Adrenal gland (tissue), 12 donors: ENCODE measurements around the gene AKR7A3. TPM values are rescaled to one million over a fixed set of nuclear protein-coding genes. Genes with fewer than 3 reads are reported as not detected.

Source experiments
- DNase-seq, 7 donors: peaks; one replicate each; pipeline ENCODE4 v3.0.0-alpha.2; 2019 to 2020
- H3K27ac ChIP-seq, 5 donors: fragments of 200-600 bp; sonication (generic) in 4 of 5; 1 replicate in 3 of 5; 2 replicates in 2 of 5; pipeline versions ENCODE4 v1.5.1 to v1.8.0; 2016 to 2020; ENCODE audit warnings: mild to moderate bottlenecking in 1 of 5
- H3K27me3 ChIP-seq: fragments of 200-600 bp; 2 replicates; pipeline ENCODE4 v1.8.0; 2021
- H3K36me3 ChIP-seq, 2 donors: fragments of 200-600 bp; replicated peaks in 1 of 2; 1 replicate in 1 of 2; 2 replicates in 1 of 2; pipeline versions ENCODE4 v1.5.1 to v1.8.0; 2018 to 2022
- H3K4me1 ChIP-seq, 2 donors: fragments of 200-600 bp; replicated peaks in 1 of 2; 1 replicate in 1 of 2; 2 replicates in 1 of 2; pipeline versions ENCODE4 v1.5.1 to v1.8.0; 2018 to 2021
- H3K4me3 ChIP-seq, 4 donors: fragments of 200-600 bp; sonication (generic) in 3 of 4; one replicate each; pipeline ENCODE4 v1.5.1; 2016 to 2018
- H3K9me3 ChIP-seq, 3 donors: fragments of 200-600 bp; sonication (generic) in 1 of 3; replicated peaks in 1 of 3; 1 replicate in 2 of 3; 2 replicates in 1 of 3; pipeline versions ENCODE4 v1.5.1 to v1.8.0; 2016 to 2021
- POLR2A ChIP-seq, 2 donors: fragments of 450-650 bp; IDR thresholded peaks; one replicate each; pipeline ENCODE4 v1.6.1; 2017; ENCODE audit warnings: antibody characterized with exemption in 2 of 2, mild to moderate bottlenecking in 2 of 2, moderate library complexity in 1 of 2
- WGBS, 4 donors: extraction: QIAGEN DNeasy Blood & Tissue Kit in 2 of 4; methylation state at CpG; one replicate each; pipeline versions ENCODE4 v1.1.5 to v1.1.7; 2013 to 2017; 5-methylcytosine and 5-hydroxymethylcytosine counted together
- intact Hi-C, 2 donors: fragments of 100-400 bp; cut with DNase I; formaldehyde crosslinking; loops; one replicate each; pipeline versions ENCODE4 v1.14.1 to v1.15.0; 2022 to 2023
- polyA plus RNA-seq, 3 donors: library from polyadenylated mRNA; stranded (reverse); fragments of 200-250 nt in 2 of 3; fragments of 350-450 nt in 1 of 3; fragmentation: Illumina TruSeq in 1 of 3; extraction: RNeasy Lipid Tissue Mini Kit (QIAGEN cat#74804) in 1 of 3; gene quantifications; one replicate each; pipeline ENCODE4 v1.2.3, GENCODE V29; 2013 to 2014
- small RNA-seq, 2 donors: library from RNA; depleted of rRNA; stranded (forward); fragments of <200 nt; gene quantifications; one replicate each; pipeline ENCODE3, GENCODE V24; 2016
- total RNA-seq, 9 donors: library from RNA; depleted of rRNA in 4 of 9; stranded (reverse); fragments of >200 nt in 4 of 9; fragments of 120-200 nt in 1 of 9; fragmentation: NEBNext Ultra II Directional in 1 of 9; extraction: Animal tissue kit (Norgen Biotek cat#: 25700) in 1 of 9; gene quantifications; one replicate each; pipeline versions ENCODE4 v1.1.0 to v1.2.4, GENCODE V29; 2013 to 2023
- TF ChIP-seq, protein P1 (sequence below), 6 experiments: fragments of 450-650 bp in 4 of 6; fragments of 200-600 bp in 2 of 6; sonication (generic) in 1 of 6; IDR thresholded peaks; 1 replicate in 5 of 6; 2 replicates in 1 of 6; pipeline versions ENCODE4 v1.5.1 to v1.8.0; 2016 to 2021; ENCODE audit warnings: antibody characterized with exemption in 6 of 6, mild to moderate bottlenecking in 2 of 6, moderate library complexity in 1 of 6
- donor health status: healthy with polysubstance abuse.
- donor health status: Bipolar disorder and iron deficiency.
- donor health status: DM: yes; HTN: yes; CAD: no.
- donor health status: DM: no; HTN: no; CAD: no.
- donor health status: DM: no; HTN: no; CAD: no.
- donor health status: DM: yes; HTN: yes; CAD: no.

Gene AKR7A3
- total and polyA plus RNA-seq, 12 donors = 1.1 to 11.3 (median 4.5) TPM

DNA sequence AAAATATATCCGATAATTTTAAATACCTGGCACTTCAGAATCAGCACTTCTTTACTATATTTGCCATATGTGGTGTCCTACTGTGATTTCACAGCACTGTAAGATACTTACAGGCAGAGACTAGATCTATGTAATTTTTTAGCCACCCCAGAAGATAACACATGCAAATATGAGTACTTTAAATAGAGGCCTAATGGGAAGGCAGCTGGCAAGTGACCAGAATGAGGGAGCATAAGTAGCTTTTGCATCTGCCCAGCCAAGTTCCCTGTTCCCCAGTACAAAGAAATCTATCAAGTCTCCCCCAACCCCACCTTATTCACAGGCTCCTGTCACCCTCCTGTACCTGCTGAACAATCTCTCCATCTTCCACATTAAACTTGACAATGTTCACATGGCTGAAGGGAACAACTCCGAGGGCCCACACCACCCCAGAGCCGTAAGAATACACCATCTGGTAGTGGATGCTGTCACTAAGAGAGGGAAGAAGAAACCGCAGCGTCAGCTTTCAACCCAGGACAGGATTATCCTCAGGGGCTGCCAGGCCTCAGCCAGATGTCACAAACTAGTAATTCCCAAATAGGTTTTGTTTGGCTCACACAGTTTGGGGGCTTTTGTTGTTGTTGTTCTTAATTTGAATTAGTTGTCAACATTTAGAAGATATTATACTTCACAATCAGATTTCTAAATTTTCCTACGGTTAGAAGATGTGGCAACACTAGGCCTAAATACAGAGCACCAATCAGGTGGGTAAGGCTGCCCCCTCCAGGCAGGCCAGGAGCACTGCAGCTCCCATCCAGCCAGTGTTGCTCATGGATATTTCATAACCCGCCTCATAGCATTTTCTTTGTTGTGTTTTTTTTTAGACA is 47.7 kb downstream of the AKR7A3 start:
- intact Hi-C loops = no loop called here
- H3K4me3 ChIP-seq = no peak overlapping the region
- WGBS, 4 donors = 52 to 60% (median 57%) methylated on average over 7 of the region's 7 CpGs
- no peaks in the 10 kb centered on the region for H3K9me3 ChIP-seq
- DNase-seq = peak; percentile 72 to 91 (median 80)
- peak overlapping the region in 3 of 5 donors; percentile 8 to 56 (median 53) for H3K27ac ChIP-seq
- H3K27me3 ChIP-seq = no peaks in the 10 kb centered on the region
- TF ChIP-seq POLR2A (IDR thresholded peaks at IDR 0.05) = no peak
- TF ChIP-seq, protein P1, sequence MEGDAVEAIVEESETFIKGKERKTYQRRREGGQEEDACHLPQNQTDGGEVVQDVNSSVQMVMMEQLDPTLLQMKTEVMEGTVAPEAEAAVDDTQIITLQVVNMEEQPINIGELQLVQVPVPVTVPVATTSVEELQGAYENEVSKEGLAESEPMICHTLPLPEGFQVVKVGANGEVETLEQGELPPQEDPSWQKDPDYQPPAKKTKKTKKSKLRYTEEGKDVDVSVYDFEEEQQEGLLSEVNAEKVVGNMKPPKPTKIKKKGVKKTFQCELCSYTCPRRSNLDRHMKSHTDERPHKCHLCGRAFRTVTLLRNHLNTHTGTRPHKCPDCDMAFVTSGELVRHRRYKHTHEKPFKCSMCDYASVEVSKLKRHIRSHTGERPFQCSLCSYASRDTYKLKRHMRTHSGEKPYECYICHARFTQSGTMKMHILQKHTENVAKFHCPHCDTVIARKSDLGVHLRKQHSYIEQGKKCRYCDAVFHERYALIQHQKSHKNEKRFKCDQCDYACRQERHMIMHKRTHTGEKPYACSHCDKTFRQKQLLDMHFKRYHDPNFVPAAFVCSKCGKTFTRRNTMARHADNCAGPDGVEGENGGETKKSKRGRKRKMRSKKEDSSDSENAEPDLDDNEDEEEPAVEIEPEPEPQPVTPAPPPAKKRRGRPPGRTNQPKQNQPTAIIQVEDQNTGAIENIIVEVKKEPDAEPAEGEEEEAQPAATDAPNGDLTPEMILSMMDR (IDR thresholded peaks at IDR 0.05) = peak; percentile 90 to 98 (median 95)
- H3K36me3 ChIP-seq = peaks cover 0 to 87% of the 10 kb centered on the region in 2 donors
- no peaks in the 10 kb centered on the region for H3K4me1 ChIP-seq

DNA sequence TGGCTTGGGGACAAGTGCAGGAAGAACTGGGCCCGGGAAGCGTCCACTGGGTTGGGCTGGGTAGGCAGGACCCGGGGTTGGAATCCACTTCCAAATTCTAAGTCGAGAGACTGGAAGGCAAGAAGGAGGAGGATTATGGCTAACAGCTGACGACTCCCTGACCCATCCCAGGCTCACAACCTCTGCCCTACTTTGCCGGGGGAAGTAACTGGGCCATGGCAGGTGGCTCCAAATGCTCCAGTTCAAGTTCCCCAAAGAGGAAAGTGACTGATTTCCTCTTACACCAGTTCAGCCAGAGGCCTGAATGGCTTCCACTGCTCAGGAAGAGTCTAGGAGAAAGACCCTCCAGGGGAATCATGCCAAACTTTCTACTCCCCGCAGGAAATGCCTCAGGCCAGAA is 48.7 kb downstream of the AKR7A3 start:
- Histone ChIP-seq H3K27me3 (no peaks in the 10 kb centered on the region), H3K4me1 (no peaks in the 10 kb centered on the region), H3K9me3 (no peaks in the 10 kb centered on the region), H3K27ac (no peak overlapping the region), H3K36me3 (peaks cover 0 to 94% of the 10 kb centered on the region in 2 donors), H3K4me3 (no peak overlapping the region)
- intact Hi-C loops = loop anchor here (5.0 to 10.0 kb wide), 2 partner anchors 58 to 65 kb away; no protein-coding TSS in a partner anchor
- WGBS, 4 donors = 87 to 94% (median 90%) methylated on average over 7 of the region's 7 CpGs
- TF ChIP-seq, protein P1 (IDR thresholded peaks at IDR 0.05) = no peak
- no peak for TF ChIP-seq POLR2A (IDR thresholded peaks at IDR 0.05)
- no peak for DNase-seq

- peaks cover 5 to 14% of the 10 kb centered on the region in 2 donors for H3K4me1 ChIP-seq
- DNase-seq = no peak
- TF ChIP-seq, protein P1 (IDR thresholded peaks at IDR 0.05) = no peak
- TF ChIP-seq POLR2A (IDR thresholded peaks at IDR 0.05) = no peak
- WGBS, 4 donors = 92 to 97% (median 94%) methylated on average over 3 of the region's 3 CpGs
- no peak overlapping the region for H3K4me3 ChIP-seq
- no peaks in the 10 kb centered on the region for H3K27me3 ChIP-seq
- H3K27ac ChIP-seq = no peak overlapping the region
- H3K36me3 ChIP-seq = peaks cover 0 to 91% of the 10 kb centered on the region in 2 donors
- H3K9me3 ChIP-seq = no peaks in the 10 kb centered on the region
- intact Hi-C loops = loop anchor here in 1 of 2 donors (10.0 kb wide), 1 partner anchor 59 kb away; no protein-coding TSS in a partner anchor
These were observed 54.3 kb downstream of the AKR7A3 start for GRCh38 chr1:19234224-19234623.

Small RNAs within 50 kb of the gene (small RNA-seq; reads per million reads assigned to genes)
- 0 reads per million in 2 donors for gene RNU6-1099P

Other genes starting within 250 kb of the AKR7A3 start
- 100 to 1,000 TPM; 105 to 167 (median 117) TPM for gene UBR4, start 78.5 kb downstream of the AKR7A3 start, total RNA-seq
- 100 to 1,000 TPM in 2 of 3 donors, 10 to 100 TPM in 1; 82.3 to 278 (median 245) TPM for gene UBR4, start 78.5 kb downstream of the AKR7A3 start, polyA plus RNA-seq
- gene EMC1, start 37.2 kb downstream of the AKR7A3 start, total RNA-seq = 10 to 100 TPM; 39.2 to 64.8 (median 44.5) TPM
- gene EMC1, start 37.2 kb downstream of the AKR7A3 start, polyA plus RNA-seq = 10 to 100 TPM in 2 of 3 donors, 1 to 10 TPM in 1; 8.9 to 34.9 (median 14.0) TPM
- 10 to 100 TPM; 16.6 to 44.6 (median 20.8) TPM for gene MRTO4, start 37.0 kb downstream of the AKR7A3 start, total RNA-seq
- 10 to 100 TPM; 46.4 to 64.0 (median 51.1) TPM for gene MRTO4, start 37.0 kb downstream of the AKR7A3 start, polyA plus RNA-seq
- 100 to 1,000 TPM in 7 of 9 donors, 10 to 100 TPM in 2; 88.8 to 235 (median 141) TPM for gene AKR7A2, start 23.4 kb upstream of the AKR7A3 start, total RNA-seq
- gene AKR7A2, start 23.4 kb upstream of the AKR7A3 start, polyA plus RNA-seq = 10 to 100 TPM; 20.0 to 59.4 (median 23.2) TPM
- gene SLC66A1, start 23.6 kb upstream of the AKR7A3 start, total RNA-seq = 10 to 100 TPM; 22.1 to 64.8 (median 35.8) TPM
- gene SLC66A1, start 23.6 kb upstream of the AKR7A3 start, polyA plus RNA-seq = 10 to 100 TPM; 19.1 to 82.9 (median 37.2) TPM
- gene CAPZB, start 196.8 kb upstream of the AKR7A3 start, total RNA-seq = 100 to 1,000 TPM in 8 of 9 donors, 10 to 100 TPM in 1; 99.7 to 386 (median 154) TPM
- 100 to 1,000 TPM; 156 to 314 (median 171) TPM for gene CAPZB, start 196.8 kb upstream of the AKR7A3 start, polyA plus RNA-seq